K562 (cell line): ENCODE measurements around the gene MVD. TPM values are rescaled to one million over a fixed set of nuclear protein-coding genes. Genes with fewer than 3 reads are reported as not detected.

Source experiments
- DDX20 ChIP-seq: fragments of 450-650 bp; IDR thresholded peaks from 2 replicates; pipeline ENCODE4 v1.6.1; 2016; ENCODE audit warnings: missing genetic modification characterization, low read depth, mild to moderate bottlenecking, missing compliant biosample characterization, moderate library complexity
- DNMT1 ChIP-seq: fragments of 450-650 bp; IDR thresholded peaks from 2 replicates; pipeline ENCODE4 v1.6.1; 2016; ENCODE audit warnings: antibody characterized with exemption, mild to moderate bottlenecking
- EP400 ChIP-seq: fragments of 450-650 bp; IDR thresholded peaks from 2 replicates; pipeline ENCODE4 v1.6.1; 2017; ENCODE audit warnings: antibody characterized with exemption, mild to moderate bottlenecking, moderate library complexity
- FIP1L1 ChIP-seq: fragments of 200-400 bp; formaldehyde crosslinking; IDR thresholded peaks from 2 replicates; pipeline ENCODE4 v1.6.1; 2018; ENCODE audit warnings: mild to moderate bottlenecking, low read depth, low read length; ENCODE audit not compliant: poor library complexity, severe bottlenecking
- IRF2 ChIP-seq: sonication (generic); formaldehyde crosslinking; IDR thresholded peaks from 2 replicates; pipeline ENCODE4 v1.8.1; 2022; ENCODE audit warnings: mild to moderate bottlenecking, missing genetic modification reagents
- MCM3 ChIP-seq: fragments of 450-650 bp; IDR thresholded peaks from 2 replicates; pipeline ENCODE4 v1.6.1; 2016
- NRF1 ChIP-seq, 2 experiments: fragments of 450-650 bp; IDR thresholded peaks in 1 of 2; conservative IDR thresholded peaks in 1 of 2; 2 replicates each; pipeline ENCODE4 v1.6.1; 2014; ENCODE audit warnings: mild to moderate bottlenecking in 2 of 2
- POLR2G ChIP-seq: fragments of 200-400 bp; formaldehyde crosslinking; IDR thresholded peaks from 2 replicates; pipeline ENCODE4 v1.6.1; 2017; ENCODE audit warnings: low read depth, mild to moderate bottlenecking, antibody characterized with exemption, low read length, moderate library complexity
- SP1 ChIP-seq: sonication (generic); formaldehyde crosslinking; IDR thresholded peaks from 2 replicates; pipeline ENCODE4 v1.8.1; 2022; ENCODE audit warnings: mild to moderate bottlenecking, missing genetic modification reagents
- STAG1 ChIP-seq: sonication (generic); formaldehyde crosslinking; IDR thresholded peaks from 2 replicates; pipeline ENCODE4 v1.5.0; 2020; ENCODE audit warnings: missing genetic modification reagents, borderline replicate concordance
- TGIF2 ChIP-seq: sonication (generic); formaldehyde crosslinking; IDR thresholded peaks from 2 replicates; pipeline ENCODE4 v1.8.1; 2022; ENCODE audit warnings: mild to moderate bottlenecking, missing genetic modification reagents, moderate library complexity
- ZEB2 ChIP-seq: fragments of 450-650 bp; IDR thresholded peaks from 2 replicates; pipeline ENCODE4 v1.6.1; 2016
- ZNF217 ChIP-seq: sonication (generic); formaldehyde crosslinking; IDR thresholded peaks from 2 replicates; pipeline ENCODE4 v1.8.0; 2022; ENCODE audit warnings: mild to moderate bottlenecking, missing genetic modification reagents
- ZNF239 ChIP-seq: fragments of 250-450 bp; sonication (Bioruptor Pico); IDR thresholded peaks from 2 replicates; pipeline ENCODE4 v1.4.0; 2020; ENCODE audit warnings: mild to moderate bottlenecking
- ZNF263 ChIP-seq: sonication (generic); formaldehyde crosslinking; IDR thresholded peaks from 2 replicates; pipeline ENCODE4 v1.8.0; 2022; ENCODE audit warnings: mild to moderate bottlenecking, missing genetic modification reagents, borderline replicate concordance
- ZNF77 ChIP-seq: fragments of 250-450 bp; sonication (Bioruptor Pico); IDR thresholded peaks from 2 replicates; pipeline ENCODE4 v1.5.0; 2020
- polyA plus RNA-seq, 8 experiments: library from polyadenylated mRNA; depleted of rRNA in 4 of 8; stranded (reverse) in 5 of 8; unstranded in 3 of 8; fragments of >200 nt; fragmentation: Nextera tagmentation in 2 of 8; fragmentation: Illumina TruSeq in 1 of 8; extraction: Ambion mirVana in 2 of 8; extraction: Trizol in 1 of 8; gene quantifications; 2 replicates each; pipeline versions ENCODE4 v1.2.1 to v1.2.3, GENCODE V29; 2011 to 2014; ENCODE audit warnings: inconsistent platforms in 1 of 8, missing spikeins in 1 of 8
- total RNA-seq, 7 experiments: library from RNA; depleted of rRNA in 6 of 7; stranded (reverse); fragments of >200 nt in 6 of 7; fragmentation: Illumina TruSeq in 2 of 7; extraction: Trizol in 2 of 7; gene quantifications; 2 replicates each; pipeline versions ENCODE4 v1.2.1 to v1.2.3, GENCODE V29; 2011 to 2021; ENCODE audit warnings: low replicate concordance in 1 of 7
- TF ChIP-seq, protein P1 (sequence below): fragments of 450-650 bp; IDR thresholded peaks from 2 replicates; pipeline ENCODE4 v1.6.1; 2018; ENCODE audit warnings: mild to moderate bottlenecking, low read depth; ENCODE audit not compliant: partially characterized antibody
- TF ChIP-seq, protein P2 (sequence below), 2 experiments: fragments of 450-650 bp in 1 of 2; sonication (generic) in 1 of 2; formaldehyde crosslinking in 1 of 2; IDR thresholded peaks in 1 of 2; conservative IDR thresholded peaks in 1 of 2; 2 replicates each; pipeline versions ENCODE4 v1.6.1 to v1.8.1; 2016 to 2023; ENCODE audit warnings: mild to moderate bottlenecking in 2 of 2, moderate library complexity in 2 of 2, inconsistent platforms in 1 of 2, missing genetic modification reagents in 1 of 2
- TF ChIP-seq, protein P3 (sequence below): sonication (generic); formaldehyde crosslinking; IDR thresholded peaks from 2 replicates; pipeline ENCODE4 v1.8.0; 2022; ENCODE audit warnings: missing genetic modification reagents, mild to moderate bottlenecking, moderate library complexity, borderline replicate concordance
- TF ChIP-seq, protein P4 (sequence below): sonication (generic); formaldehyde crosslinking; IDR thresholded peaks from 2 replicates; pipeline ENCODE4 v1.8.1; 2023; ENCODE audit warnings: mild to moderate bottlenecking, missing genetic modification reagents
- TF ChIP-seq, protein P5 (sequence below): fragments of 250-450 bp; sonication (Bioruptor Pico); IDR thresholded peaks from 2 replicates; pipeline ENCODE4 v1.5.0; 2021

Gene MVD
- total and polyA plus RNA-seq, 9 of the 15 experiments (the other 6 are each of a cell fraction or from before 2014, with no cell fraction given), result 12.2 to 141 (median 45.3) TPM

DNA sequence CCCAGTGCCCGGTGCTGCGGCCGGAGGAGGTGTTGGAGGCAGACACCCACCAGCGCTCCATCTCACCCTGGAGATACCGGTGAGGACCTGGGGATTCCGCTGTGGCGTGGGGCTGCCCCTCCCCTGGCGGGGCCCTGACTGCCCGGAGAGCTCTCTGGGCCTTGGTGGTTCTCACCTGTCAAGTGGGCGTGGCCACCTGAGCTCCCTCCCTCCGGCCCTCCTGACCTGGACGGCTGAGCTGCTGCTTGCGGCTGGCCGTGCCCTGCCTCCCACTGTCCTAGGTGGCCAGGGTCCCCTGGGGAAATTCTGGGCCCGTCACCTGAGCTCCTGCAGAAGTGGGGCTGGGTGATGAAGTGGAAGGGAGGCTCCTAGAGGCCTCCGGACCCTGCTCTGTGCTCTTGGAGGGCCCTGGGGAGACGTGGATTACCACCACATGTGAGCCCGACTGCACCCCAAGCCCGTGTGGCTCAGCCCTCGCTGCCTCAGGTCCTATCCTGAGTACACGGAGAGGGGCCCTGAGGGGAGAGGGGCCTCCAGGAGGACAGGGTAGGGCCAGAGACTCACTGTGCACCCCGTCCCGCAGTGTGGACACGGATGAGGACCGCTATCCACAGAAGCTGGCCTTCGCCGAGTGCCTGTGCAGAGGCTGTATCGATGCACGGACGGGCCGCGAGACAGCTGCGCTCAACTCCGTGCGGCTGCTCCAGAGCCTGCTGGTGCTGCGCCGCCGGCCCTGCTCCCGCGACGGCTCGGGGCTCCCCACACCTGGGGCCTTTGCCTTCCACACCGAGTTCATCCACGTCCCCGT is 23.5 kb downstream of the MVD start (continued):
- TF ChIP-seq, protein P1, sequence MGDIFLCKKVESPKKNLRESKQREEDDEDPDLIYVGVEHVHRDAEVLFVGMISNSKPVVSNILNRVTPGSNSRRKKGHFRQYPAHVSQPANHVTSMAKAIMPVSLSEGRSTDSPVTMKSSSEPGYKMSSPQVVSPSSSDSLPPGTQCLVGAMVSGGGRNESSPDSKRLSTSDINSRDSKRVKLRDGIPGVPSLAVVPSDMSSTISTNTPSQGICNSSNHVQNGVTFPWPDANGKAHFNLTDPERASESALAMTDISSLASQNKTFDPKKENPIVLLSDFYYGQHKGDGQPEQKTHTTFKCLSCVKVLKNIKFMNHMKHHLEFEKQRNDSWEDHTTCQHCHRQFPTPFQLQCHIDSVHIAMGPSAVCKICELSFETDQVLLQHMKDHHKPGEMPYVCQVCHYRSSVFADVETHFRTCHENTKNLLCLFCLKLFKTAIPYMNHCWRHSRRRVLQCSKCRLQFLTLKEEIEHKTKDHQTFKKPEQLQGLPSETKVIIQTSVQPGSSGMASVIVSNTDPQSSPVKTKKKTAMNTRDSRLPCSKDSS, result no peak
- no peak for TF ChIP-seq TGIF2
- no peak for TF ChIP-seq ZNF77 (CRISPR knock-in tag)
- no peak for TF ChIP-seq DNMT1
- TF ChIP-seq, protein P2, sequence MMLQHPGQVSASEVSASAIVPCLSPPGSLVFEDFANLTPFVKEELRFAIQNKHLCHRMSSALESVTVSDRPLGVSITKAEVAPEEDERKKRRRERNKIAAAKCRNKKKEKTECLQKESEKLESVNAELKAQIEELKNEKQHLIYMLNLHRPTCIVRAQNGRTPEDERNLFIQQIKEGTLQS (IDR thresholded peaks at IDR 0.05), result no peak
- TF ChIP-seq, protein P2 (CRISPR knock-in tag; conservative IDR thresholded peaks at IDR 0.05), result no peak
- no peak for TF ChIP-seq EP400
- TF ChIP-seq NRF1 (conservative IDR thresholded peaks at IDR 0.05 in 1 of 2, IDR thresholded peaks at IDR 0.05 in 1 of 2), result peak; percentile 29 to 33; a peak in 1 of 4 replicates
- TF ChIP-seq MCM3, result 0 out of 2 replicates have a peak, but pooled peaks have one; percentile 26
- peak; percentile 63 for TF ChIP-seq POLR2G
- no peak for TF ChIP-seq ZNF239 (CRISPR knock-in tag)
- TF ChIP-seq SP1 (CRISPR knock-in tag), result peak; percentile 2; the same call in 1 of the 2 replicates
- TF ChIP-seq, protein P3, sequence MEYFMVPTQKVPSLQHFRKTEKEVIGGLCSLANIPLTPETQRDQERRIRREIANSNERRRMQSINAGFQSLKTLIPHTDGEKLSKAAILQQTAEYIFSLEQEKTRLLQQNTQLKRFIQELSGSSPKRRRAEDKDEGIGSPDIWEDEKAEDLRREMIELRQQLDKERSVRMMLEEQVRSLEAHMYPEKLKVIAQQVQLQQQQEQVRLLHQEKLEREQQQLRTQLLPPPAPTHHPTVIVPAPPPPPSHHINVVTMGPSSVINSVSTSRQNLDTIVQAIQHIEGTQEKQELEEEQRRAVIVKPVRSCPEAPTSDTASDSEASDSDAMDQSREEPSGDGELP, result 0 out of 2 replicates have a peak, but pooled peaks have one; percentile 32
- TF ChIP-seq IRF2 (CRISPR knock-in tag), result 0 out of 2 replicates have a peak, but pooled peaks have one; percentile 27
- TF ChIP-seq STAG1 (CRISPR knock-in tag), result no peak
- TF ChIP-seq, protein P4, sequence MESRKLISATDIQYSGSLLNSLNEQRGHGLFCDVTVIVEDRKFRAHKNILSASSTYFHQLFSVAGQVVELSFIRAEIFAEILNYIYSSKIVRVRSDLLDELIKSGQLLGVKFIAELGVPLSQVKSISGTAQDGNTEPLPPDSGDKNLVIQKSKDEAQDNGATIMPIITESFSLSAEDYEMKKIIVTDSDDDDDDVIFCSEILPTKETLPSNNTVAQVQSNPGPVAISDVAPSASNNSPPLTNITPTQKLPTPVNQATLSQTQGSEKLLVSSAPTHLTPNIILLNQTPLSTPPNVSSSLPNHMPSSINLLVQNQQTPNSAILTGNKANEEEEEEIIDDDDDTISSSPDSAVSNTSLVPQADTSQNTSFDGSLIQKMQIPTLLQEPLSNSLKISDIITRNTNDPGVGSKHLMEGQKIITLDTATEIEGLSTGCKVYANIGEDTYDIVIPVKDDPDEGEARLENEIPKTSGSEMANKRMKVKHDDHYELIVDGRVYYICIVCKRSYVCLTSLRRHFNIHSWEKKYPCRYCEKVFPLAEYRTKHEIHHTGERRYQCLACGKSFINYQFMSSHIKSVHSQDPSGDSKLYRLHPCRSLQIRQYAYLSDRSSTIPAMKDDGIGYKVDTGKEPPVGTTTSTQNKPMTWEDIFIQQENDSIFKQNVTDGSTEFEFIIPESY (CRISPR knock-in tag), result peak; percentile 22; the same call in 1 of the 2 replicates
- peak; percentile 32 for TF ChIP-seq FIP1L1
- TF ChIP-seq, protein P5, sequence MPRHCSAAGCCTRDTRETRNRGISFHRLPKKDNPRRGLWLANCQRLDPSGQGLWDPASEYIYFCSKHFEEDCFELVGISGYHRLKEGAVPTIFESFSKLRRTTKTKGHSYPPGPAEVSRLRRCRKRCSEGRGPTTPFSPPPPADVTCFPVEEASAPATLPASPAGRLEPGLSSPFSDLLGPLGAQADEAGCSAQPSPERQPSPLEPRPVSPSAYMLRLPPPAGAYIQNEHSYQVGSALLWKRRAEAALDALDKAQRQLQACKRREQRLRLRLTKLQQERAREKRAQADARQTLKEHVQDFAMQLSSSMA (CRISPR knock-in tag), result no peak
- TF ChIP-seq ZNF217, result no peak
- TF ChIP-seq ZEB2, result no peak
- TF ChIP-seq ZNF263 (CRISPR knock-in tag), result no peak
- TF ChIP-seq DDX20 (tag), result no peak
